Measurements from ENCODE around the gene SEPTIN5. TPM values are rescaled to one million over a fixed set of nuclear protein-coding genes. Genes with fewer than 3 reads are reported as not detected.

Gene SEPTIN5
- total and polyA plus RNA-seq, 2 donors from 2014 or later: 10.4 to 13.0 TPM

GRCh38 chr22:19747551-19747950 lies 33.2 kb downstream of the SEPTIN5 start:
- no peak for DNase-seq
- no peak for FAIRE-seq
- H3K9me3 ChIP-seq (ENCODE audit: control insufficient read depth in 2 of 3, insufficient read depth in 1 of 3, low read length in 3 of 3): no peaks in the 10 kb centered on the region
- H3K27ac ChIP-seq (ENCODE audit: low read depth in 2 of 2, low read length in 2 of 2): no peak overlapping the region
- intact Hi-C loops (cut with DNase I): no loop called here
- H3K27me3 ChIP-seq (ENCODE audit: control insufficient read depth, insufficient read depth, low read length): peaks cover 4% of the 10 kb centered on the region
- no peak overlapping the region for H3K4me3 ChIP-seq (ENCODE audit: low read length in 3 of 3)
- H3K9ac ChIP-seq (ENCODE audit: low read length in 3 of 3): no peak overlapping the region
- H3K4me1 ChIP-seq (ENCODE audit: control insufficient read depth in 2 of 3, insufficient read depth in 2 of 3, low read depth in 1 of 3, low read length in 3 of 3): no peaks in the 10 kb centered on the region
- TF ChIP-seq, protein P1, sequence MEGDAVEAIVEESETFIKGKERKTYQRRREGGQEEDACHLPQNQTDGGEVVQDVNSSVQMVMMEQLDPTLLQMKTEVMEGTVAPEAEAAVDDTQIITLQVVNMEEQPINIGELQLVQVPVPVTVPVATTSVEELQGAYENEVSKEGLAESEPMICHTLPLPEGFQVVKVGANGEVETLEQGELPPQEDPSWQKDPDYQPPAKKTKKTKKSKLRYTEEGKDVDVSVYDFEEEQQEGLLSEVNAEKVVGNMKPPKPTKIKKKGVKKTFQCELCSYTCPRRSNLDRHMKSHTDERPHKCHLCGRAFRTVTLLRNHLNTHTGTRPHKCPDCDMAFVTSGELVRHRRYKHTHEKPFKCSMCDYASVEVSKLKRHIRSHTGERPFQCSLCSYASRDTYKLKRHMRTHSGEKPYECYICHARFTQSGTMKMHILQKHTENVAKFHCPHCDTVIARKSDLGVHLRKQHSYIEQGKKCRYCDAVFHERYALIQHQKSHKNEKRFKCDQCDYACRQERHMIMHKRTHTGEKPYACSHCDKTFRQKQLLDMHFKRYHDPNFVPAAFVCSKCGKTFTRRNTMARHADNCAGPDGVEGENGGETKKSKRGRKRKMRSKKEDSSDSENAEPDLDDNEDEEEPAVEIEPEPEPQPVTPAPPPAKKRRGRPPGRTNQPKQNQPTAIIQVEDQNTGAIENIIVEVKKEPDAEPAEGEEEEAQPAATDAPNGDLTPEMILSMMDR (IDR thresholded peaks at IDR 0.05; ENCODE audit: borderline replicate concordance, extremely low read depth, insufficient read depth): no peak
- no peaks in the 10 kb centered on the region for H3K36me3 ChIP-seq (ENCODE audit: control insufficient read depth in 2 of 3, insufficient read depth in 3 of 3, low read length in 3 of 3)

DNA sequence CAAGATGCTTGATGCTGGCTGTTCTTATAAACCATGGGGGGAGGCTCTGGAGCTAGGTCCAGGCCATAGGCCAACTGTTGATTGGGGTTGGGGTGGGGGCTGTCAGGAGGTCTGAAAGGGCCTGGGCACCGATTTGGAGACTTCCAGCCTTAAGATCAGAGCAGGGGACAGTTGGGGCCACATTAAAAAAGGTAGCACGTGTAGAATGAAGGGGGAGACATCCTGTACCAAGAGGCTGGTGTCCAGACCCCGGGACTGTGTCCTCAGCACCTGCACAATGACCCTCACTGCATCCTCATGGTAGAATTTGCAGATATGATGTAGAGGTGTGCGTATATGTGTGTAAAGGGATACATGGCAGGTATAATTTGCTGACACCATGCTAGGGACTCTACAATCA lies 33.8 kb downstream of the SEPTIN5 start:
- Histone ChIP-seq H3K4me1 (ENCODE audit: control insufficient read depth in 2 of 3, insufficient read depth in 2 of 3, low read depth in 1 of 3, low read length in 3 of 3) (no peaks in the 10 kb centered on the region), H3K27me3 (ENCODE audit: control insufficient read depth, insufficient read depth, low read length) (peaks cover 9% of the 10 kb centered on the region), H3K9me3 (ENCODE audit: control insufficient read depth in 2 of 3, insufficient read depth in 1 of 3, low read length in 3 of 3) (no peaks in the 10 kb centered on the region), H3K27ac (ENCODE audit: low read depth in 2 of 2, low read length in 2 of 2) (no peak overlapping the region), H3K4me3 (ENCODE audit: low read length in 3 of 3) (no peak overlapping the region), H3K9ac (ENCODE audit: low read length in 3 of 3) (no peak overlapping the region), H3K36me3 (ENCODE audit: control insufficient read depth in 2 of 3, insufficient read depth in 3 of 3, low read length in 3 of 3) (no peaks in the 10 kb centered on the region)
- TF ChIP-seq, protein P1 (IDR thresholded peaks at IDR 0.05; ENCODE audit: borderline replicate concordance, extremely low read depth, insufficient read depth): no peak
- intact Hi-C loops (cut with DNase I): no loop called here
- DNase-seq: no peak
- no peak for FAIRE-seq

DNA sequence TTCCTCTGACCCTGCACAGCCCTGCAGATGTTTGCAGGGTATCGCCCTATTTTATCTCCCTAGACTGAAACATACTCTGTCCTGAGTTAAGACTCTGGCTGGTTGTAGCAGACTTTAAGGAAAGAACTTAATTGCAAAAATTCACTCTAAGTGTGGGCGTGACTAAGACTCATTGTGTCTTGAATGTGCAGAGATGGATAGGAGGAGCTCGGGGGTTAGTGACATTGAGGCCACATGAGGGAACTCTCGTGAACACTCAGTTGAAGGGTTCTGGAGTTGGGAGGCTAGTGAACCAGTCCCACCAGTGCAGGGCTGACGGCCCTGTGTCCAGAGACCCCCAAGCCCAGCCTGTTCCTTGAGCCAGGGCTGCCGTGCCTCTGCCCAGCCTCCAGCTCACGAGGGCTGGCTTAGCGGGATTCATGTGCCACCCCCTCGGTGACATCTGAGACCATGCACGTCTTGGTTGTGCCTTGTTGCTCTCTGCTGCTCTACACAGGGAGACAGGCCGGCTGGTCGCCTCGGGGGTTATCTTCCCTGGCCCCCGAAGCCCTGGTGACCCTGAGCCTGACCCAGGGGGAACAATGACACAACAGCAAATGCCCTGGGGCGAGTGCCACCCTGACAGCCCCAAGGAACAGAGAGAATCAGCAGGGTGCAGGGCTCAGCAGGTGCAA lies 34.8 kb downstream of the SEPTIN5 start:
- intact Hi-C loops (cut with DNase I): no loop called here

More for the DNA sequence above, 34.8 kb downstream of the SEPTIN5 start:
- Histone ChIP-seq H3K4me3 (ENCODE audit: low read length in 3 of 3) (no peak overlapping the region), H3K9ac (ENCODE audit: low read length in 3 of 3) (no peak overlapping the region), H3K27ac (ENCODE audit: low read depth in 2 of 2, low read length in 2 of 2) (no peak overlapping the region), H3K4me1 (ENCODE audit: control insufficient read depth in 2 of 3, insufficient read depth in 2 of 3, low read depth in 1 of 3, low read length in 3 of 3) (no peaks in the 10 kb centered on the region), H3K36me3 (ENCODE audit: control insufficient read depth in 2 of 3, insufficient read depth in 3 of 3, low read length in 3 of 3) (no peaks in the 10 kb centered on the region), H3K9me3 (ENCODE audit: control insufficient read depth in 2 of 3, insufficient read depth in 1 of 3, low read length in 3 of 3) (no peaks in the 10 kb centered on the region), H3K27me3 (ENCODE audit: control insufficient read depth, insufficient read depth, low read length) (peaks cover 15% of the 10 kb centered on the region)
- TF ChIP-seq, protein P1 (IDR thresholded peaks at IDR 0.05; ENCODE audit: borderline replicate concordance, extremely low read depth, insufficient read depth): no peak
- DNase-seq (no peak), FAIRE-seq (no peak)
